HFF-Myc (cell line): ENCODE measurements around the gene KCNQ2.

Source experiments
- DNase-seq: peaks from one replicate; pipeline ENCODE4 v3.0.0-alpha.2; 2011; ENCODE audit warnings: low read depth; ENCODE audit errors: extremely low read depth
- H3K4me3 ChIP-seq: replicated peaks from 2 replicates; pipeline ENCODE4 v1.5.1; 2011; ENCODE audit warnings: low read depth, mild to moderate bottlenecking, control low read depth, low read length
- CTCF ChIP-seq: IDR thresholded peaks from 2 replicates; pipeline ENCODE4 v1.5.1; 2012; ENCODE audit warnings: mild to moderate bottlenecking, low read depth, low read length, control low read depth; ENCODE audit errors: missing control alignments

The KCNQ2 gene

GRCh38 chr20:63475209-63475608 lies 2.8 kb upstream of the KCNQ2 start:
- no peak for TF ChIP-seq CTCF
- H3K4me3 ChIP-seq: no peak overlapping the region
- DNase-seq: no peak

- no peak for TF ChIP-seq CTCF
- H3K4me3 ChIP-seq: no peak overlapping the region
- DNase-seq: no peak
Observed at GRCh38 chr20:63473555-63474449, 1.3 kb upstream of the KCNQ2 start.

- DNase-seq: no peak
- TF ChIP-seq CTCF: no peak
- H3K4me3 ChIP-seq: no peak overlapping the region
Observed at GRCh38 chr20:63472862-63473390, 471 bp upstream of the KCNQ2 start.

- no peak for TF ChIP-seq CTCF
- DNase-seq: no peak
- H3K4me3 ChIP-seq: no peak overlapping the region
Observed at GRCh38 chr20:63471717-63471980, 806 bp downstream of the KCNQ2 start.

- no peak for TF ChIP-seq CTCF
- no peak overlapping the region for H3K4me3 ChIP-seq
Observed at GRCh38 chr20:63471002-63471716, 1.3 kb downstream of the KCNQ2 start.

GRCh38 chr20:63470410-63470809 lies 2.0 kb downstream of the KCNQ2 start:
- DNase-seq: no peak
- no peak for TF ChIP-seq CTCF
- no peak overlapping the region for H3K4me3 ChIP-seq

More at GRCh38 chr20:63471002-63471716, 1.3 kb downstream of the KCNQ2 start:
- no peak for DNase-seq
